CD14-positive monocyte (primary cell): ENCODE data around the gene NPR1. TPM values are rescaled to one million over a fixed set of nuclear protein-coding genes. Genes with fewer than 3 reads are reported as not detected.

Source experiments
- DNase-seq, 3 donors: peaks; one replicate each; pipeline ENCODE4 v3.0.0-alpha.2; 2011 to 2022
- H2AFZ ChIP-seq: 2 replicates; pipeline ENCODE4 v1.6.0; 2012; ENCODE audit warnings: mild to moderate bottlenecking, low read depth, low read length, inconsistent platforms; ENCODE audit not compliant: insufficient read depth, poor library complexity, severe bottlenecking
- H3K27ac ChIP-seq, 2 donors: 1 replicate in 1 of 2; 2 replicates in 1 of 2; pipeline ENCODE4 v1.5.1; 2012 to 2013; ENCODE audit warnings: low read length in 2 of 2, control low read depth in 1 of 2, inconsistent platforms in 1 of 2, low read depth in 1 of 2, mild to moderate bottlenecking in 1 of 2
- H3K27me3 ChIP-seq, 2 donors: one replicate each; pipeline versions ENCODE4 v1.6.0 to v1.6.1; 2011 to 2013; ENCODE audit warnings: low read length in 2 of 2; ENCODE audit not compliant: control insufficient read depth in 2 of 2, insufficient read depth in 2 of 2
- H3K36me3 ChIP-seq, 2 donors: replicated peaks in 1 of 2; 1 replicate in 1 of 2; 2 replicates in 1 of 2; pipeline versions ENCODE4 v1.5.1 to v1.6.1; 2012 to 2013; ENCODE audit warnings: low read length in 2 of 2, control low read depth in 1 of 2, inconsistent platforms in 1 of 2, mild to moderate bottlenecking in 1 of 2; ENCODE audit not compliant: insufficient read depth in 2 of 2, control insufficient read depth in 1 of 2
- H3K4me1 ChIP-seq, 2 donors: 1 replicate in 1 of 2; 2 replicates in 1 of 2; pipeline versions ENCODE4 v1.5.1 to v1.6.1; 2012 to 2013; ENCODE audit warnings: low read length in 2 of 2, control low read depth in 1 of 2, inconsistent platforms in 1 of 2, mild to moderate bottlenecking in 1 of 2, moderate library complexity in 1 of 2; ENCODE audit not compliant: insufficient read depth in 2 of 2, control insufficient read depth in 1 of 2
- H3K4me2 ChIP-seq: replicated peaks from 2 replicates; pipeline ENCODE3; 2012; ENCODE audit warnings: low read length, moderate library complexity, mild to moderate bottlenecking; ENCODE audit not compliant: poor library complexity, severe bottlenecking; ENCODE audit errors: extremely low read depth
- H3K4me3 ChIP-seq, 3 experiments: fragments of 200-600 bp in 1 of 3; sonication (generic) in 1 of 3; replicated peaks in 1 of 3; 1 replicate in 2 of 3; 2 replicates in 1 of 3; pipeline ENCODE4 v1.5.1; 2011 to 2013; ENCODE audit warnings: low read length in 3 of 3, mild to moderate bottlenecking in 3 of 3, control low read depth in 2 of 3, low read depth in 2 of 3, inconsistent platforms in 1 of 3, moderate library complexity in 1 of 3
- H3K79me2 ChIP-seq: 2 replicates; pipeline ENCODE4 v1.6.0; 2012; ENCODE audit warnings: mild to moderate bottlenecking, control low read depth, inconsistent platforms, low read length, moderate library complexity; ENCODE audit not compliant: insufficient read depth
- H3K9ac ChIP-seq: 2 replicates; pipeline ENCODE4 v1.6.0; 2017; ENCODE audit warnings: low read length, mild to moderate bottlenecking; ENCODE audit not compliant: insufficient read depth, poor library complexity, severe bottlenecking
- H3K9me3 ChIP-seq, 2 donors: replicated peaks in 1 of 2; 1 replicate in 1 of 2; 2 replicates in 1 of 2; pipeline versions ENCODE4 v1.5.1 to v1.6.1; 2012 to 2013; ENCODE audit warnings: low read length in 2 of 2, control low read depth in 1 of 2; ENCODE audit not compliant: control insufficient read depth in 1 of 2, insufficient read depth in 1 of 2
- H4K20me1 ChIP-seq: 2 replicates; pipeline ENCODE4 v1.6.0; 2012; ENCODE audit warnings: mild to moderate bottlenecking, low read length, control low read depth, moderate library complexity; ENCODE audit not compliant: insufficient read depth
- H3K27ac Mint-ChIP-seq, 7 donors: one replicate each; pipeline ENCODE4 v1.8.0; 2020; ENCODE audit warnings: mild to moderate bottlenecking in 7 of 7, mixed read lengths in 7 of 7, moderate library complexity in 6 of 7, inconsistent platforms in 2 of 7
- H3K27me3 Mint-ChIP-seq, 3 donors: one replicate each; pipeline ENCODE4 v1.8.0; 2021 to 2022; ENCODE audit warnings: low read depth in 3 of 3, mild to moderate bottlenecking in 3 of 3, mixed read lengths in 3 of 3, moderate library complexity in 3 of 3, inconsistent platforms in 1 of 3
- H3K36me3 Mint-ChIP-seq, 2 donors: one replicate each; pipeline ENCODE4 v1.8.0; 2020; ENCODE audit warnings: mixed read lengths in 2 of 2, inconsistent platforms in 1 of 2, mild to moderate bottlenecking in 1 of 2
- H3K4me1 Mint-ChIP-seq: one replicate; pipeline ENCODE4 v1.8.0; 2020; ENCODE audit warnings: mild to moderate bottlenecking, mixed read lengths
- H3K4me3 Mint-ChIP-seq, 2 donors: one replicate each; pipeline ENCODE4 v1.8.0; 2020; ENCODE audit warnings: mild to moderate bottlenecking in 2 of 2, mixed read lengths in 2 of 2, moderate library complexity in 1 of 2
- H3K9me3 Mint-ChIP-seq, 7 donors: one replicate each; pipeline ENCODE4 v1.8.0; 2020 to 2022; ENCODE audit warnings: mixed read lengths in 7 of 7, mild to moderate bottlenecking in 6 of 7, moderate library complexity in 6 of 7, inconsistent platforms in 2 of 7
- WGBS: methylation state at CpG from one replicate; pipeline ENCODE4 v1.1.5; 2013; ENCODE audit warnings: missing lambda C conversion rate; ENCODE audit not compliant: insufficient coverage; 5-methylcytosine and 5-hydroxymethylcytosine counted together
- intact Hi-C, 2 donors: fragments of 100-400 bp; cut with micrococcal nuclease; formaldehyde crosslinking; loops; one replicate each; pipeline versions ENCODE4 v1.15.0 to v1.15.1; 2023
- polyA plus RNA-seq, 3 donors: library from polyadenylated mRNA; depleted of rRNA in 1 of 3; unstranded in 2 of 3; stranded (reverse) in 1 of 3; fragments of 300-500 nt in 2 of 3; fragments of >200 nt in 1 of 3; fragmentation: Illumina TruSeq in 2 of 3; gene quantifications; 1 replicate in 2 of 3; 2 replicates in 1 of 3; pipeline ENCODE4 v1.2.3, GENCODE V29; 2012 to 2021
- TF ChIP-seq, protein P1 (sequence below): fragments of 200-600 bp; IDR thresholded peaks from one replicate; pipeline ENCODE4 v1.8.0; 2022; ENCODE audit warnings: antibody characterized with exemption, mild to moderate bottlenecking

NPR1 gene
- polyA plus RNA-seq, 3 donors, result not detected

DNA sequence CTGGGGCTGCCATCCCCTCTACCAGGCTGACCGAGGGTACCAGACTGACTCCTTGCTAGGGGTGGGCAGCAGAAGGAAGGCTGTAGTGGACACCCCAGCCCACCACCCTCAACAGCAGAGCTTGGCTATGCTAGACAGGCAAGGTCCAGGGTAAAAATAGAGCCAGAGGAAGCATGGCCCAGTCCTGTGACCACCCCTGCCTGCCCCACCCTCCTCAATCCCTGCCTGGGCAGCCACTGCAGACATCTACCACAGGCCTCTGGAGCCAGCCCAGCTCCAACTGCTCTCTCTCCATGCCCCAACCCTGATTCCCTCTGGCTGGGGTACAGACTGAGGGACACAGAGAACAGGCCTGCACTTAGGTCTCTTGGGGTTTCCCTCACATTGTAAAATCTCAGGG, 48.5 kb upstream of the NPR1 start:
- Histone ChIP-seq H3K4me2 (no peak overlapping the region), H2AFZ (no peak overlapping the region), H3K36me3 (no peaks in the 10 kb centered on the region), H3K27ac (no peak overlapping the region), H3K79me2 (peaks cover 9% of the 10 kb centered on the region), H3K4me1 (peaks cover 29 to 45% of the 10 kb centered on the region in 2 donors), H3K27me3 (peaks cover 0 to 3% of the 10 kb centered on the region in 2 donors), H3K9ac (no peak overlapping the region), H4K20me1 (peaks cover 6% of the 10 kb centered on the region), H3K4me3 (no peak overlapping the region), H3K9me3 (no peaks in the 10 kb centered on the region)
- TF ChIP-seq, protein P1, sequence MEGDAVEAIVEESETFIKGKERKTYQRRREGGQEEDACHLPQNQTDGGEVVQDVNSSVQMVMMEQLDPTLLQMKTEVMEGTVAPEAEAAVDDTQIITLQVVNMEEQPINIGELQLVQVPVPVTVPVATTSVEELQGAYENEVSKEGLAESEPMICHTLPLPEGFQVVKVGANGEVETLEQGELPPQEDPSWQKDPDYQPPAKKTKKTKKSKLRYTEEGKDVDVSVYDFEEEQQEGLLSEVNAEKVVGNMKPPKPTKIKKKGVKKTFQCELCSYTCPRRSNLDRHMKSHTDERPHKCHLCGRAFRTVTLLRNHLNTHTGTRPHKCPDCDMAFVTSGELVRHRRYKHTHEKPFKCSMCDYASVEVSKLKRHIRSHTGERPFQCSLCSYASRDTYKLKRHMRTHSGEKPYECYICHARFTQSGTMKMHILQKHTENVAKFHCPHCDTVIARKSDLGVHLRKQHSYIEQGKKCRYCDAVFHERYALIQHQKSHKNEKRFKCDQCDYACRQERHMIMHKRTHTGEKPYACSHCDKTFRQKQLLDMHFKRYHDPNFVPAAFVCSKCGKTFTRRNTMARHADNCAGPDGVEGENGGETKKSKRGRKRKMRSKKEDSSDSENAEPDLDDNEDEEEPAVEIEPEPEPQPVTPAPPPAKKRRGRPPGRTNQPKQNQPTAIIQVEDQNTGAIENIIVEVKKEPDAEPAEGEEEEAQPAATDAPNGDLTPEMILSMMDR, result no peak
- intact Hi-C loops, result loop anchor here (5.0 to 10.0 kb wide), 5 partner anchors 33 to 107 kb away; partner anchors contain the start of gene ILF2 (in 1 of the 2)
- no peak for DNase-seq
- Mint-ChIP-seq H3K4me3 (no peak overlapping the region), H3K36me3 (peaks cover 0 to 4% of the 10 kb centered on the region in 2 donors), H3K4me1 (peaks cover 48% of the 10 kb centered on the region), H3K9me3 (no peaks in the 10 kb centered on the region), H3K27ac (no peak overlapping the region), H3K27me3 (peaks cover 11 to 16% (median 14%) of the 10 kb centered on the region in 3 donors)
- 80% methylated on average over 1 of the region's 1 CpG for WGBS

DNA sequence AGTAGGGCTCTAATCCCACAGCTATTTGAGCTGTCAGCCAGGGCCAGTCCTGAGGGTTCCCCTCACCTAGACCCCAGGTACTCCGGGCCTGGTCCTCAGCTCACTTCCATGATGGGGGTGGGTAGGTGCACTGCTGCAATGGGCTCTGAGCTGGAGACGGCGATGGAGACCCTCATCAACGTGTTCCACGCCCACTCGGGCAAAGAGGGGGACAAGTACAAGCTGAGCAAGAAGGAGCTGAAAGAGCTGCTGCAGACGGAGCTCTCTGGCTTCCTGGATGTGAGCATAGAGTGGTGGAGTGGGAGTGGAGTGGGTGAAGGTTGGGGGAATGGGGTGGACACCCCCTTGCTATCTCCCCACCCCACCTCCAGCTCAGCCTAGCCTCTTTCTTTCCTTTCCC, 48.1 kb upstream of the NPR1 start:
- Histone ChIP-seq H3K36me3 (no peaks in the 10 kb centered on the region), H3K27me3 (peaks cover 0 to 3% of the 10 kb centered on the region in 2 donors), H3K79me2 (peaks cover 13% of the 10 kb centered on the region), H3K27ac (no peak overlapping the region), H3K9me3 (no peaks in the 10 kb centered on the region), H3K4me1 (peaks cover 33 to 49% of the 10 kb centered on the region in 2 donors), H3K9ac (no peak overlapping the region), H3K4me2 (no peak overlapping the region), H3K4me3 (no peak overlapping the region), H4K20me1 (peaks cover 10% of the 10 kb centered on the region), H2AFZ (no peak overlapping the region)
- peaks cover 0 to 4% of the 10 kb centered on the region in 2 donors for H3K36me3 Mint-ChIP-seq
- intact Hi-C loops, result loop anchor here (5.0 kb wide), 4 partner anchors 33 to 107 kb away; partner anchors contain the start of gene ILF2 (in 1 of the 2)
- no peak overlapping the region for H3K4me3 Mint-ChIP-seq
- H3K27me3 Mint-ChIP-seq, result peaks cover 11 to 16% (median 14%) of the 10 kb centered on the region in 3 donors
- DNase-seq, result no peak
- WGBS, result 98% methylated on average over 5 of the region's 7 CpGs
- peaks cover 50% of the 10 kb centered on the region for H3K4me1 Mint-ChIP-seq
- H3K27ac Mint-ChIP-seq, result no peak overlapping the region
- H3K9me3 Mint-ChIP-seq, result no peaks in the 10 kb centered on the region
- TF ChIP-seq, protein P1, result no peak
